HCT116 (cell line): ENCODE data around the gene PSEN2.

Source experiments
- EZH2 ChIP-seq: fragments of 200-600 bp; sonication (generic); IDR thresholded peaks from 2 replicates; pipeline ENCODE4 v1.6.1; 2017; ENCODE audit warnings: antibody characterized with exemption, mixed run types
- EZH2phosphoT487 ChIP-seq: fragments of 200-600 bp; IDR thresholded peaks from 2 replicates; pipeline ENCODE4 v1.6.1; 2018; ENCODE audit warnings: antibody characterized with exemption, borderline replicate concordance
- POLR2AphosphoS5 ChIP-seq: IDR thresholded peaks from 2 replicates; pipeline ENCODE4 v1.6.1; 2011; ENCODE audit warnings: mild to moderate bottlenecking, low read depth, low read length, moderate library complexity

- TF ChIP-seq EZH2phosphoT487 (no peak), POLR2AphosphoS5 (no peak), EZH2 (no peak)
These were observed 23.6 kb upstream of the PSEN2 start for GRCh38 chr1:226846786-226847185.
